ENCODE results near the gene PRDM1. TPM values are rescaled to one million over a fixed set of nuclear protein-coding genes. Genes with fewer than 3 reads are reported as not detected.
"Not testable (repeated sequence)": the region's sequence is repeated elsewhere in the genome, so short reads cannot be mapped to it uniquely, and the experiment has no call there.

The PRDM1 gene
- total and polyA plus RNA-seq, 2 donors = 1.8 to 4.0 TPM

DNA sequence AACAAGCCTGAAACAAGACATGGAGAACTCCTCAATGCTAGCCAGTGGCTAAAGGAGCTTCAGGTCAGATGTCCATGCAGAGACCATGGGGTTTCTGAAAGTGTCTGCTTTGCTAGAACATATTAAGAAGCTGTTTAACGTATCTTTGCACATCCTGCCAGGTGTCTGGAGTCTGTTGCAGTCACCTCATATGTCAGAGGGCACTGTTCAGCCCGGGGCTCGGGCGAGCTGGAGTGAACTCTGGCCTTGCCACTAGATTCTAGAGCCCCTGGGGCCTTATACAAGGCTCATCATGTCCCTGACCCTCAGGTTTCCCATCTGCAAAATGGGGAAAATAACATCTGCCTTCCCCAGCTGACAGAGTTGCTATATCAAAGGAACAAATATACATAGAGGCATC lies 59.0 kb downstream of the PRDM1 start:
- Histone ChIP-seq H3K4me1 (ENCODE audit: control insufficient read depth in 2 of 2, insufficient read depth in 2 of 2, low read length in 2 of 2) (peaks cover 10 to 30% of the 10 kb centered on the region in 2 donors), H3K27ac (ENCODE audit: low read depth in 1 of 2, low read length in 1 of 2) (no peak overlapping the region)
- 78% methylated on average over 4 of the region's 4 CpGs for WGBS

DNA sequence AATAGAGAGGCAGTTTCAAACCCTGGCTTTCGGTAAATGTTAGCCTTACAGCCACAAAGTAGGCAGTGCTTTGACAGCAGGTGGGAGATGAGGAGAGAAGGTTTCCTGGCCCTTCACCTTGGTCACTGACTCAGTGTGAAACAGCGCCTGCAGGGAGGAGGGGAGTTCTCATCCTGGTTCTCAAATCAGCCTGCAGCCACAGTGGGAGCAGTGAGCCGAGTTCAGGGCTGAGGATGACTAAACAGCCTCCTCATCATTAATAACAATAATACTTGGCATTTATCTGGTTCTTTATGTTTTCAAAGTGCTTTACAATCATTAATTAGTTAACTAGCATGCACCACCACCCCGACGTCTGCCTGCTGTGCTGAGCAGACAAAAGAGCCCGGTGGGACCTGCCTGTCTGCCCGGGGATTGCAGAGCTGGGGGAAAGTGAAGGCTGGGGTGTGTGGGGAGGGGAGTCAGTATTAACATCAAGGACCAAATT lies 59.6 kb downstream of the PRDM1 start:
- H3K4me3 ChIP-seq (ENCODE audit: low read length in 2 of 2) = no peak overlapping the region
- H3K27me3 ChIP-seq (ENCODE audit: control insufficient read depth in 2 of 2, insufficient read depth in 1 of 2, low read length in 1 of 2) = no peaks in the 10 kb centered on the region
- 86% methylated on average over 7 of the region's 7 CpGs for WGBS
- H3K9me3 ChIP-seq (ENCODE audit: control insufficient read depth in 2 of 2, insufficient read depth in 1 of 2, low read length in 1 of 2) = no peaks in the 10 kb centered on the region
- H3K4me1 ChIP-seq (ENCODE audit: control insufficient read depth in 2 of 2, insufficient read depth in 2 of 2, low read length in 2 of 2) = peaks cover 10 to 30% of the 10 kb centered on the region in 2 donors
- DNase-seq (ENCODE audit: low read depth in 6 of 9, low spot score in 9 of 9) = no peak
- H3K27ac ChIP-seq (ENCODE audit: low read depth in 1 of 2, low read length in 1 of 2) = no peak overlapping the region
- H3K36me3 ChIP-seq (ENCODE audit: control insufficient read depth in 2 of 2, insufficient read depth in 2 of 2, low read length in 1 of 2) = no peaks in the 10 kb centered on the region

More for the DNA sequence above, 59.0 kb downstream of the PRDM1 start:
- H3K4me3 ChIP-seq (ENCODE audit: low read length in 2 of 2) = no peak overlapping the region
- DNase-seq (ENCODE audit: low read depth in 6 of 9, low spot score in 9 of 9) = peak in 1 of 9 donors; percentile 33
- no peaks in the 10 kb centered on the region for H3K9me3 ChIP-seq (ENCODE audit: control insufficient read depth in 2 of 2, insufficient read depth in 1 of 2, low read length in 1 of 2)
- no peaks in the 10 kb centered on the region for H3K27me3 ChIP-seq (ENCODE audit: control insufficient read depth in 2 of 2, insufficient read depth in 1 of 2, low read length in 1 of 2)
- H3K36me3 ChIP-seq (ENCODE audit: control insufficient read depth in 2 of 2, insufficient read depth in 2 of 2, low read length in 1 of 2) = no peaks in the 10 kb centered on the region

DNA sequence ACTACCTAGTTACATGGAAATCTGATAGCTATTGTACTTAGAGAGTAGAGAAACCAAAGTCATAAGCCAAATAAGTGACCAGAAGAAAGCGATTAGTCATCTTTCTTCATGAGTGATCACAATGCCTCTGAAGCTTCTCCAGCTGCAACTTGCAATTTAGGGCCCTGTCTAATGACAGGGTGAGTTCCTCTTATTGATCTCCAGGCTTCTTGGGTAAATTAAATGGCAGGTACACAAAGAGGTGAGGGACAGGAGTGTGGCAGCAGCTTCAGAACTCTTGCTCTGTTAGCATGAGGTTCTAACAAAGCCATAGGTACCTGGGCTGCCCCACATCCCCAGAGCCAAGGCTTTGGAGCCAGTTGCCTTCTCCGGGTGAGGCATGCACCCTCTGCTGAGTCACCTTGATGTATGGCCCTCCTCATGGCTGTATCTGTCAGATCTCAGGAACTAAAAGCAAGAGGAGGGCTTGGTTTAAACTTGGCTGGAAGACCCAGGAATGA lies 60.8 kb downstream of the PRDM1 start:
- DNase-seq (ENCODE audit: low read depth in 6 of 9, low spot score in 9 of 9) = no peak
- no peak overlapping the region for H3K4me3 ChIP-seq (ENCODE audit: low read length in 2 of 2)
- H3K36me3 ChIP-seq (ENCODE audit: control insufficient read depth in 2 of 2, insufficient read depth in 2 of 2, low read length in 1 of 2) = no peaks in the 10 kb centered on the region
- H3K27ac ChIP-seq (ENCODE audit: low read depth in 1 of 2, low read length in 1 of 2) = no peak overlapping the region
- H3K27me3 ChIP-seq (ENCODE audit: control insufficient read depth in 2 of 2, insufficient read depth in 1 of 2, low read length in 1 of 2) = no peaks in the 10 kb centered on the region
- 95% methylated on average over 2 of the region's 2 CpGs for whole genome bisulfite sequencing
- peaks cover 2 to 22% of the 10 kb centered on the region in 2 donors for H3K4me1 ChIP-seq (ENCODE audit: control insufficient read depth in 2 of 2, insufficient read depth in 2 of 2, low read length in 2 of 2)
- H3K9me3 ChIP-seq (ENCODE audit: control insufficient read depth in 2 of 2, insufficient read depth in 1 of 2, low read length in 1 of 2) = no peaks in the 10 kb centered on the region

DNA sequence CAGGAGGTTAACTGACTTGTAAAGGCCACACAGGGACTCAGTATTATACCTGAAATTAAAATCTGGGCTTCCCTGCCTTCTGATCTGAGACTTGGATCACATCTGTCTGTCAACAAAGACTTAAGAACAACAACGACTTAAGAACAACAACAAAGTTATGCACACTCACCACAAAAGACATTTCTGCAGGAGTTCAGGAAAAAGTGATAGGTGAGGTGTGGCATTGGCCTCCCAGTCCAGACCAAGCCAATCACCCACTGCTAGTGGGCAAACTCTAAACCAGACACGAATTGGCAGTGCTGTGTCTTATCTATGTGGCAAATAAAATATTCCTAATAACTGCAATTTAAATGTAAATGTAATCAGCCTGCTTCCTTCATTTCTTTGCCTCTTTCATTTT lies 61.3 kb downstream of the PRDM1 start:
- no peak for DNase-seq (ENCODE audit: low read depth in 6 of 9, low spot score in 9 of 9)

DNA sequence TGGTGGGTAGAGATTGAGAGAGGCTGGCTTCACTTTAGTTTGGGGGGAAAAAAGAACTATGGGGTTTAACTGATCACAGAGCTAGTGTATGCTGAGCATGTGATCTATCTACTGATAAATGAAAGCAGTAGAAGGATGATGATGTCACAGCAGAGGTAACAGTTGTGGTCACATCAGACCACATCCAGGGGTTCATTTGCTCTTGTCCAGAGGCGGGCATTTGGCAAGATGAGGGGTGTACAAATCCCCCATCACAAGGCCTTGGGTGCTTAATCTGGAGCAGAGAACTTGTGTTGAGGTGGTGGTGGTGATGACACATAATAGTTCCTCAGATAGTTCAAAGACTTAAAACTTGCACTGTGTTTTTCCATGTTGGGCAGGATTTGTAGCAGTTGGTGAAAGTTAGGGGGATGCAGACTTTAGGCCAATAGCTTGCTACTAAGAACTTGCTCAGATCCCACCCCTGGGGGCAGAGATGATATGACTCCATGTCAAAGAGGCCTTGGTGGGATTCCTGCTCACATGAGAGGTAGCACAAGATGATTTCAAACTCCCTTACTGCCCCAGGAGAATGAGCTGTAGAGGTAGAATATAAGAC lies 63.4 kb downstream of the PRDM1 start:
- DNase-seq (ENCODE audit: low read depth in 6 of 9, low spot score in 9 of 9) = peak in 1 of 9 donors; percentile 18
- Histone ChIP-seq H3K9me3 (ENCODE audit: control insufficient read depth in 2 of 2, insufficient read depth in 1 of 2, low read length in 1 of 2) (no peaks in the 10 kb centered on the region), H3K4me1 (ENCODE audit: control insufficient read depth in 2 of 2, insufficient read depth in 2 of 2, low read length in 2 of 2) (peaks cover 0 to 11% of the 10 kb centered on the region in 2 donors), H3K27ac (ENCODE audit: low read depth in 1 of 2, low read length in 1 of 2) (no peak overlapping the region), H3K36me3 (ENCODE audit: control insufficient read depth in 2 of 2, insufficient read depth in 2 of 2, low read length in 1 of 2) (no peaks in the 10 kb centered on the region), H3K4me3 (ENCODE audit: low read length in 2 of 2) (no peak overlapping the region), H3K27me3 (ENCODE audit: control insufficient read depth in 2 of 2, insufficient read depth in 1 of 2, low read length in 1 of 2) (no peaks in the 10 kb centered on the region)
- WGBS = 65% methylated on average over 1 of the region's 1 CpG

More for the DNA sequence above, 61.3 kb downstream of the PRDM1 start:
- Histone ChIP-seq H3K36me3 (ENCODE audit: control insufficient read depth in 2 of 2, insufficient read depth in 2 of 2, low read length in 1 of 2) (no peaks in the 10 kb centered on the region), H3K9me3 (ENCODE audit: control insufficient read depth in 2 of 2, insufficient read depth in 1 of 2, low read length in 1 of 2) (no peaks in the 10 kb centered on the region), H3K4me1 (ENCODE audit: control insufficient read depth in 2 of 2, insufficient read depth in 2 of 2, low read length in 2 of 2) (peaks cover 0 to 17% of the 10 kb centered on the region in 2 donors), H3K4me3 (ENCODE audit: low read length in 2 of 2) (no peak overlapping the region), H3K27me3 (ENCODE audit: control insufficient read depth in 2 of 2, insufficient read depth in 1 of 2, low read length in 1 of 2) (no peaks in the 10 kb centered on the region), H3K27ac (ENCODE audit: low read depth in 1 of 2, low read length in 1 of 2) (no peak overlapping the region)
- 74% methylated on average over 2 of the region's 2 CpGs for WGBS

DNA sequence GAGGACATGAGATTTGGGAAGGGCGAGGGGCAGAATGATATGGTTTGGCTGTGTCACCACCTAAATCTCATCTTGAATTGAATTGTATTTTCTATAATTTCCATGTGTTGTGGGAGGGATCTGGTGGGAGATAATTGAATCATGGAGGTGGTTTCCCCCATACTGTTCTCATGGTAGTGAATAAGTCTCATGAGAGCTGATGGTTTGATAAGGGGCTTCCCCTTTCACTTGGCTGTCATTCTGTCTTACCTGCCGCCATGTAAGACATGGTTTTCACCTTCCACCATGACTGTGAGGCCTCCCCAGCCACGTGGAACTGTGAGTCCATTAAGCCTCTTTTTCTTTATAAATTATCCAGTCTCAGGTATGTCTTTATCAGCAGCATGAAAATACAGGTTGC lies 66.3 kb downstream of the PRDM1 start:
- DNase-seq (ENCODE audit: low read depth in 6 of 9, low spot score in 9 of 9); H3K4me1 ChIP-seq (ENCODE audit: control insufficient read depth in 2 of 2, insufficient read depth in 2 of 2, low read length in 2 of 2); H3K9me3 ChIP-seq (ENCODE audit: control insufficient read depth in 2 of 2, insufficient read depth in 1 of 2, low read length in 1 of 2); H3K27ac ChIP-seq (ENCODE audit: low read depth in 1 of 2, low read length in 1 of 2); H3K27me3 ChIP-seq (ENCODE audit: control insufficient read depth in 2 of 2, insufficient read depth in 1 of 2, low read length in 1 of 2); H3K4me3 ChIP-seq (ENCODE audit: low read length in 2 of 2); H3K36me3 ChIP-seq (ENCODE audit: control insufficient read depth in 2 of 2, insufficient read depth in 2 of 2, low read length in 1 of 2): not testable (repeated sequence)
- WGBS = 90% methylated on average over 3 of the region's 3 CpGs

DNA sequence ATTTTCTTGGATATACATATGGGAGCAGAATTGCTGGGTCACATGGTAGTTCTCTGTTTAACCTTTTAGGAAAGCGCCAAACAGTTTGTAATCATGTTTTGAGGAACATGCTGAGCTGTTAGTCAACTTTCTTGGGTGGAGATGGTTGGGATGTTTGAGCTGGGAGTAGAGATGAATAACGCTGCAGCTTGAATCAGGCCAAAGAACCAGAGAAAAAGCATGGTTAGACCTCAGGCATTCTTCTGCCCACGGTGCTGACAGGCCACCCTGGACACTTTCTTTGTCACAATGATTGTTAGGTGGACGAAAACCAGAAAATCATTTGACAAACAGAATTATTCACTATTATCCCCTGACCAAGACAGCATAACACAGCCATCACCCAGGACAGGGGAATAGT lies 66.8 kb downstream of the PRDM1 start:
- no peak overlapping the region for H3K4me3 ChIP-seq (ENCODE audit: low read length in 2 of 2)
- 92% methylated on average over 4 of the region's 4 CpGs for WGBS
- H3K36me3 ChIP-seq (ENCODE audit: control insufficient read depth in 2 of 2, insufficient read depth in 2 of 2, low read length in 1 of 2) = no peaks in the 10 kb centered on the region
- DNase-seq (ENCODE audit: low read depth in 6 of 9, low spot score in 9 of 9) = no peak
- H3K9me3 ChIP-seq (ENCODE audit: control insufficient read depth in 2 of 2, insufficient read depth in 1 of 2, low read length in 1 of 2) = no peaks in the 10 kb centered on the region
- H3K27ac ChIP-seq (ENCODE audit: low read depth in 1 of 2, low read length in 1 of 2) = no peak overlapping the region
- H3K4me1 ChIP-seq (ENCODE audit: control insufficient read depth in 2 of 2, insufficient read depth in 2 of 2, low read length in 2 of 2) = no peaks in the 10 kb centered on the region
- no peaks in the 10 kb centered on the region for H3K27me3 ChIP-seq (ENCODE audit: control insufficient read depth in 2 of 2, insufficient read depth in 1 of 2, low read length in 1 of 2)

DNA sequence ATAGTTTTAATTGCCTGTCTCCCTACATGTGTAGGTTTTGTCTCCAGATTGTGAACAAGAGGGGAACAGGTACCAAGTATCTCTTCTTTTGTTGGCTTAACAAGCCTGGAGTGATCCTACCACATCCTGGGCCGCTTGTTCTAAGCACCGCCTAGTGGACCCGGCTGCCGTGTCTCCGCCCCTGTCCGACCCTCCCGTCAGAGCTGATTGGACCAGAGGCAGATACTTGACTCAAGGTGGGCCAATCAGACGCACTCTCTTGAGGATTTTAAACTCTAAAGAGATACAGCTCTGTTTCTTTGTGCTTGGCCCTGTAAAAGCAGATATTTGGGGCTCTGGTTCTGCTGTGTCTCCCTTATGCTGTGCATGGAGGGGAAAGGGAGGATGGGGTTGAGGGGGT lies 68.2 kb downstream of the PRDM1 start:
- no peak overlapping the region for H3K4me3 ChIP-seq (ENCODE audit: low read length in 2 of 2)
- DNase-seq (ENCODE audit: low read depth in 6 of 9, low spot score in 9 of 9) = no peak
- no peaks in the 10 kb centered on the region for H3K27me3 ChIP-seq (ENCODE audit: control insufficient read depth in 2 of 2, insufficient read depth in 1 of 2, low read length in 1 of 2)
- no peak overlapping the region for H3K27ac ChIP-seq (ENCODE audit: low read depth in 1 of 2, low read length in 1 of 2)
- H3K4me1 ChIP-seq (ENCODE audit: control insufficient read depth in 2 of 2, insufficient read depth in 2 of 2, low read length in 2 of 2) = no peaks in the 10 kb centered on the region
- H3K9me3 ChIP-seq (ENCODE audit: control insufficient read depth in 2 of 2, insufficient read depth in 1 of 2, low read length in 1 of 2) = no peaks in the 10 kb centered on the region
- no peaks in the 10 kb centered on the region for H3K36me3 ChIP-seq (ENCODE audit: control insufficient read depth in 2 of 2, insufficient read depth in 2 of 2, low read length in 1 of 2)
- WGBS = 98% methylated on average over 8 of the region's 8 CpGs

DNA sequence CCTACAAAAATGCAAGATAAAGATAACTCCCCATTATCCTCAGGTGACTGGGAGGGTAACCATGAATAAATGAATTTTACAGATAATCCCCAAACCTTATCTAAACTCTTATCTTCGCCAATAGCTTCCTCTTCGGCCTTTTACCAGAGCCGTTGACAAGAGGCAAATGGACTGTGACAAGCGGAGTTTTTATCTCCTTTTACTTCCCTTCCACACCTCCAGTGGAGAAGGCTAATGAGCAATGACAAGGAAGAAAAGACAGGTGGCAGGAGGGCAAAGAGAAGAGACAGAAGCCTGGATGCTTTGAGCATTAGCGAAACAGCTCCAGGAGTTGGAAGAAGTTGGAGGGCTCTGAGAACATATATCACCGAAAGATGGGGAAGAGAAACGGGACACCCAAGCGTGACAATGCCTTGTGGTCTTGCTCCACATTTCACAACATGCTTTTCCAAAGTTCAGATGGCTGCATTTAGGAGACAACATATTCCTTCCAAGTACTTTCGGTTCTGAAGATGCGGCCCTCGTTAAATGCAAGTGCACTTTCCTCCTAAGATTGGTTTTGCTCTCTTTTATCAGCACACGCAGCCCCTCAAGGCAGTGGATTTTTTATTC lies 69.2 kb downstream of the PRDM1 start:
- no peaks in the 10 kb centered on the region for H3K27me3 ChIP-seq (ENCODE audit: control insufficient read depth in 2 of 2, insufficient read depth in 1 of 2, low read length in 1 of 2)
- DNase-seq (ENCODE audit: low read depth in 6 of 9, low spot score in 9 of 9) = no peak
- no peaks in the 10 kb centered on the region for H3K36me3 ChIP-seq (ENCODE audit: control insufficient read depth in 2 of 2, insufficient read depth in 2 of 2, low read length in 1 of 2)
- H3K9me3 ChIP-seq (ENCODE audit: control insufficient read depth in 2 of 2, insufficient read depth in 1 of 2, low read length in 1 of 2) = no peaks in the 10 kb centered on the region
- H3K4me1 ChIP-seq (ENCODE audit: control insufficient read depth in 2 of 2, insufficient read depth in 2 of 2, low read length in 2 of 2) = no peaks in the 10 kb centered on the region
- H3K4me3 ChIP-seq (ENCODE audit: low read length in 2 of 2) = no peak overlapping the region
- WGBS = 94% methylated on average over 12 of the region's 12 CpGs
- no peak overlapping the region for H3K27ac ChIP-seq (ENCODE audit: low read depth in 1 of 2, low read length in 1 of 2)

Data from thymus (tissue), 11 donors.